Ammon's horn (tissue), 1 donor: ENCODE measurements around the gene APOC3.
A peak's percentile ranks its signal among the peaks of the same experiment; 100 is the strongest.

Experiments
- DNase-seq: peaks from one replicate; pipeline ENCODE4 v3.0.0-alpha.2; 2016; ENCODE audit warnings: low spot score

Gene APOC3

DNA sequence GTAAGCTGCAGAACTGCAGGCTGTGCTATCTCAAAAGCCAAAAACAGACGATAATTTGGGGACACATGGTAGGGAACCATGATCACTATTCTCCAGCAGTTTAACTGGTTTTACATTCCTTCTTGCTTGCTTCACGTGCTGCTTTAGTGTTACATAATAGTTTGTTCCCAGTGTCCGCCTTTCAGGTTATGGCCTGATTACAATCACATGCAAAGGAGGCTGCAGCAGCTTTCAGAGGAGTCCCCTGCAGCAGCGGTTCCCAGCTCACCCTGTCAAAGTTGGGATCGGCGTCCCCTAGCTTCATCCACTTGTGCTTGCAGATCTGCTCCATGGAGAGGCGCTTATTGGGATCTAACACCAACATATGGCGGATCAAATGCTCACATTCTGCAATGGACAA, 46.9 kb downstream of the APOC3 start:
- no peak for DNase-seq

DNA sequence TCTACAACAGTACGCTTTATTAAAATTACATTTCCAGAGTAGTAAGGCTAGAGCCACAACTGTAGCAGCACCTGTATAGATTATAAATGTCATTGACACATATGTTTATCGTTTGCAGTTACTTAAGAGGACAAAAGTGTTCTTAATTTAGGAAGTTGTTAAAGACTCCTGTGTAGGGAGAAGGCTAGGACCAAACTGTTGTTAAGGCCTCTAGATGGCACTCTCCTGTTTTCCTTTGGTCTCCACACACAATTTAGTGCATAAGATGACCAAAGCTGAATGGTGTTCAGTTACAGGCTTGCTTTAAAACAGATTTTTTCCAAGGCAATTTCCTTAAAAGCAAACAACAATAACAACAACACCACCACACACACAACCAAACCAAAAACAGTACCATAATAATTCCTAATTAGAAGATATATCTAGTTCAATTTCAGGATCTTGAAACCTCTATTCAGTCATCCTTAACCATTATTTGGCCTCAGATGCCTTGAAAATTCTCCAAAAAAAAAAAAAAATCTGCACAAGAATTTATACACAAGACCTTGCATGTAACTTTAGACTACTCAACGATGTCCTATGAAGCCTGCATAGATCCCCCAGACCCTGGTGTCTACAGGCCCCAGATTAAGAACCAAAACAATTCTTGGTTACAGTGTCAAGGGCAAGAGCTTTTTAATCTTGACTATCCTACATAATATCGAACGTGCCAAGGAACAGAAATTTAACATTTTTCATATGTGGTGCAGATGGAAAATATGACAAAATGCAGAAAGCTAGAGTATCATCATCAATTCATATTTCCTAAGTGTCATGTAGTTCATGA, 50.3 kb downstream of the APOC3 start:
- DNase-seq = peak; percentile 86

DNA sequence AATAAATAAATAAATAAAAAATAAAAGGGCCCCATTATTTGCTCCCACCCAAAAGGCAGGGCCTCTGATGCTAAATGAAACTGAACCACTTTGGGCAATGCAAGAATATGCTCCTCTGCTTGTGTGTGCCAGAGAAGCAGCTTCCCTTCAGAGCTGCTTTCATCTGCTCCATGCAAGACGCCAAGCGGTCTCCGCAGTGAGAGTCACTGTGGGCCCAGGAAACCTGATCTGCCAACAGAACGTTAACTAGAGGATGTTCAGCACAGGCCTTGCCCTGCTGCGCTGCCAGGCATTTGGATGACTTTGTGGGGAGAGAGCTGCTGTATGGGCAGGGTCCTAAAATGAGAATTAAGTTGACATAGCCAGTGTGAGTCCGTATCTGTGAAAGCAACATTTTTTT, 51.4 kb downstream of the APOC3 start:
- peak; percentile 74 for DNase-seq

DNA sequence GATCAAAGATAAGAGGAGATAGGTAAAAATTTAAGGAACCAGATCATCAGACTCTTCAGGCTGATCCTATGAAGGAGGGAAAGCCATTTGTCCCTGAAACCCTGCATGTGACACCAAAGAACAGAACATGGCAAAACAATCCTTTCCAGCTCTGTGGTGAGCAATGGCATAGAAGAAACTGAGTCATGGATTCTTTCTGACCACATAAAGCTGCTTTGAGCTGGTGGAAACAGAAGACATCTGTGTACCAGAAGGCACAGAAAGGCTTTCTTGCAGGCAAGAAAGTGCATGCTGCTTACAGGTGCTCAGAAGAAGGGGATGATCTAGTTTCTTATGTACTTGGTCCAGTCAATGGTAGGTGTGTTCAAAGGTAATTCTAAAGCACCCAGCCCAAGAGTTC, 52.7 kb downstream of the APOC3 start:
- no peak for DNase-seq
